Measurements from ENCODE around the gene SERINC3.

GRCh38 chr20:44566811-44567210 lies 44.9 kb upstream of the SERINC3 start:
- TF ChIP-seq CTCF (IDR thresholded peaks at IDR 0.05; ENCODE audit: low read length) (no peak), EZH2 (optimal IDR thresholded peaks at IDR 0.05; ENCODE audit: low read depth, low read length) (no peak), EZH2phosphoT487 (IDR thresholded peaks at IDR 0.05; ENCODE audit: low read length) (no peak)

Measured in MM.1S (cell line).